Loucy (cell line): ENCODE measurements around the gene CPT2.

Experiments
- CTCF ChIP-seq: fragments of 200-600 bp; sonication (generic); conservative IDR thresholded peaks from 2 replicates; pipeline ENCODE4 v1.5.1; 2014; ENCODE audit warnings: mild to moderate bottlenecking, antibody characterized with exemption, low read length
- EZH2phosphoT487 ChIP-seq: fragments of 200-600 bp; IDR thresholded peaks from 2 replicates; pipeline ENCODE4 v1.6.1; 2018; ENCODE audit warnings: antibody characterized with exemption, mild to moderate bottlenecking, moderate library complexity, borderline replicate concordance

- no peak for TF ChIP-seq CTCF
- TF ChIP-seq EZH2phosphoT487, result no peak
Observed at GRCh38 chr1:53219711-53220110, 23.1 kb downstream of the CPT2 start.
